GM18498 (cell line): ENCODE measurements around the gene TRIM10.
"Not testable (repeated sequence)": the region's sequence is repeated elsewhere in the genome, so short reads cannot be mapped to it uniquely, and the experiment has no call there.

Source experiments
- ATAC-seq: cut with Tn5 transposase; IDR thresholded peaks from one replicate; pipeline ENCODE4 v1.9.1; 2021; ENCODE audit warnings: mild to moderate bottlenecking, moderate library complexity; ENCODE audit not compliant: unreplicated experiment

Gene TRIM10

GRCh38 chr6:30172681-30173080, 11.7 kb upstream of the TRIM10 start:
- ATAC-seq, result no peak

GRCh38 chr6:30171677-30172471, 10.9 kb upstream of the TRIM10 start:
- no peak for ATAC-seq

GRCh38 chr6:30169658-30170614, 8.9 kb upstream of the TRIM10 start:
- no peak for ATAC-seq

GRCh38 chr6:30168741-30169140, 7.7 kb upstream of the TRIM10 start:
- no peak for ATAC-seq

GRCh38 chr6:30167101-30167500, 6.1 kb upstream of the TRIM10 start:
- no peak for ATAC-seq

- ATAC-seq, result not testable (repeated sequence)
Measured at GRCh38 chr6:30165238-30165637, 4.2 kb upstream of the TRIM10 start.

- no peak for ATAC-seq
Measured at GRCh38 chr6:30164714-30165113, 3.7 kb upstream of the TRIM10 start.

GRCh38 chr6:30163918-30164654, 3.1 kb upstream of the TRIM10 start:
- no peak for ATAC-seq

- ATAC-seq, result no peak
Measured at GRCh38 chr6:30163090-30163917, 2.3 kb upstream of the TRIM10 start, which contains the start of gene TRIM15. Gene TRIM15 (plus strand): TSS chr6:30163546. CDS start chr6:30163685, 139 bp downstream.

- ATAC-seq, result no peak
Measured at GRCh38 chr6:30162265-30163089, 1.5 kb upstream of the TRIM10 start.

GRCh38 chr6:30160008-30160784, 815 bp downstream of the TRIM10 start:
- ATAC-seq, result no peak

- ATAC-seq, result no peak
Measured at GRCh38 chr6:30158475-30159040, 2.5 kb downstream of the TRIM10 start.

GRCh38 chr6:30157999-30158398, 3.0 kb downstream of the TRIM10 start:
- no peak for ATAC-seq

GRCh38 chr6:30157581-30157980, 3.4 kb downstream of the TRIM10 start:
- ATAC-seq, result no peak

- ATAC-seq, result no peak
Measured at GRCh38 chr6:30156774-30157173, 4.2 kb downstream of the TRIM10 start.

GRCh38 chr6:30156262-30156599, 4.8 kb downstream of the TRIM10 start:
- ATAC-seq, result no peak

- ATAC-seq, result no peak
Measured at GRCh38 chr6:30155520-30156261, 5.3 kb downstream of the TRIM10 start.
